Mammary epithelial cell (primary cell): ENCODE data around the gene SLC35D2.
"Not testable (repeated sequence)": the region's sequence is repeated elsewhere in the genome, so short reads cannot be mapped to it uniquely, and the experiment has no call there.

Experiments
- CTCF ChIP-seq, 2 donors: IDR thresholded peaks in 1 of 2; conservative IDR thresholded peaks in 1 of 2; 2 replicates each; pipeline ENCODE4 v1.5.1; 2011 to 2012; ENCODE audit warnings: inconsistent platforms in 2 of 2, low read length in 2 of 2, mild to moderate bottlenecking in 2 of 2, control low read depth in 1 of 2, low read depth in 1 of 2; ENCODE audit not compliant: insufficient read depth in 1 of 2; ENCODE audit errors: extremely low read depth in 1 of 2
- EZH2 ChIP-seq: IDR thresholded peaks from 2 replicates; pipeline ENCODE4 v1.6.1; 2012; ENCODE audit warnings: low read length, inconsistent platforms, borderline replicate concordance

GRCh38 chr9:96322736-96323135 is 60.8 kb downstream of the SLC35D2 start:
- not testable (repeated sequence) for TF ChIP-seq CTCF (conservative IDR thresholded peaks at IDR 0.05 in 1 of 2, IDR thresholded peaks at IDR 0.05 in 1 of 2; ENCODE audit: extremely low read depth in 1 of 2, insufficient read depth in 1 of 2, low read depth in 1 of 2, low read length in 2 of 2); EZH2
